Type B pancreatic cell (in vitro differentiated cells): ENCODE data around the gene CARD11. TPM values are rescaled to one million over a fixed set of nuclear protein-coding genes. Genes with fewer than 3 reads are reported as not detected.
"Not testable (repeated sequence)": the region's sequence is repeated elsewhere in the genome, so short reads cannot be mapped to it uniquely, and the experiment has no call there.

Experiments
- DNase-seq: peaks from one replicate; pipeline ENCODE4 v3.0.0; 2021; ENCODE audit warnings: mixed read lengths; ENCODE audit not compliant: unreplicated experiment; ENCODE audit errors: extremely low spot score
- H3K27ac Mint-ChIP-seq: 2 replicates; pipeline ENCODE4 v1.8.0; 2021; ENCODE audit warnings: mild to moderate bottlenecking, mixed read lengths
- H3K27me3 Mint-ChIP-seq: 2 replicates; pipeline ENCODE4 v1.8.0; 2021; ENCODE audit warnings: mixed read lengths
- H3K36me3 Mint-ChIP-seq: 2 replicates; pipeline ENCODE4 v1.8.0; 2021; ENCODE audit warnings: mixed read lengths
- H3K4me1 Mint-ChIP-seq: one replicate; pipeline ENCODE4 v1.8.0; 2021; ENCODE audit warnings: mixed read lengths; ENCODE audit not compliant: unreplicated experiment
- H3K4me3 Mint-ChIP-seq: 2 replicates; pipeline ENCODE4 v1.8.0; 2021; ENCODE audit warnings: mild to moderate bottlenecking, mixed read lengths
- H3K9me3 Mint-ChIP-seq: 2 replicates; pipeline ENCODE4 v1.8.0; 2021; ENCODE audit warnings: mixed read lengths
- CTCF ChIP-seq: fragments of 200-600 bp; sonication (generic); conservative IDR thresholded peaks from 2 replicates; pipeline ENCODE4 v1.5.0; 2021; ENCODE audit warnings: antibody characterized with exemption, mild to moderate bottlenecking
- total RNA-seq: library from RNA; stranded (reverse); gene quantifications from 2 replicates; pipeline ENCODE4 v1.2.1, GENCODE V29; 2021; ENCODE audit warnings: low replicate concordance

The CARD11 gene
- total RNA-seq, 1 donor from 2014 or later: 11.6 TPM

GRCh38 chr7:3055626-3056025 lies 12.0 kb upstream of the CARD11 start:
- Mint-ChIP-seq H3K4me3 (no peak overlapping the region), H3K27me3 (peaks cover 30% of the 10 kb centered on the region), H3K9me3 (no peaks in the 10 kb centered on the region), H3K4me1 (peaks cover 23% of the 10 kb centered on the region), H3K36me3 (no peaks in the 10 kb centered on the region), H3K27ac (no peak overlapping the region)
- TF ChIP-seq CTCF: no peak
- DNase-seq: no peak

- Mint-ChIP-seq H3K27me3 (no peaks in the 10 kb centered on the region), H3K9me3 (no peaks in the 10 kb centered on the region), H3K27ac (no peak overlapping the region), H3K4me1 (peaks cover 9% of the 10 kb centered on the region), H3K4me3 (peak overlapping the region; percentile 77), H3K36me3 (no peaks in the 10 kb centered on the region)
- no peak for TF ChIP-seq CTCF
- DNase-seq: no peak
Observed at GRCh38 chr7:3042861-3043489, 692 bp downstream of the CARD11 start.

- Mint-ChIP-seq H3K36me3 (no peaks in the 10 kb centered on the region), H3K9me3 (no peaks in the 10 kb centered on the region), H3K27ac (peak overlapping the region; percentile 75), H3K4me3 (peak overlapping the region; percentile 62), H3K27me3 (no peaks in the 10 kb centered on the region), H3K4me1 (peaks cover 9% of the 10 kb centered on the region)
- no peak for TF ChIP-seq CTCF
- no peak for DNase-seq
Observed at GRCh38 chr7:3041986-3042675, 1.5 kb downstream of the CARD11 start.

- no peaks in the 10 kb centered on the region for H3K9me3 Mint-ChIP-seq
- TF ChIP-seq CTCF: no peak
- H3K36me3 Mint-ChIP-seq: no peaks in the 10 kb centered on the region
- peak overlapping the region; percentile 53 for H3K4me3 Mint-ChIP-seq
- DNase-seq: no peak
- peaks cover 9% of the 10 kb centered on the region for H3K4me1 Mint-ChIP-seq
- no peak overlapping the region for H3K27ac Mint-ChIP-seq
- H3K27me3 Mint-ChIP-seq: no peaks in the 10 kb centered on the region
Observed at GRCh38 chr7:3039787-3040186, 3.9 kb downstream of the CARD11 start.

- H3K36me3 Mint-ChIP-seq, H3K4me3 Mint-ChIP-seq, H3K9me3 Mint-ChIP-seq, H3K27me3 Mint-ChIP-seq, DNase-seq: not testable (repeated sequence)
- Mint-ChIP-seq H3K27ac (peak overlapping the region; percentile 15), H3K4me1 (peaks cover 15% of the 10 kb centered on the region)
Observed at GRCh38 chr7:3038011-3038410, 5.7 kb downstream of the CARD11 start.

- Mint-ChIP-seq H3K4me3 (no peak overlapping the region), H3K36me3 (no peaks in the 10 kb centered on the region)
Observed at GRCh38 chr7:3037259-3037658, 6.4 kb downstream of the CARD11 start.

More at GRCh38 chr7:3037259-3037658, 6.4 kb downstream of the CARD11 start:
- H3K4me1 Mint-ChIP-seq: peaks cover 13% of the 10 kb centered on the region
- H3K9me3 Mint-ChIP-seq: no peaks in the 10 kb centered on the region
- no peaks in the 10 kb centered on the region for H3K27me3 Mint-ChIP-seq
- no peak for TF ChIP-seq CTCF
- H3K27ac Mint-ChIP-seq: no peak overlapping the region
- DNase-seq: no peak
